Stimulated activated CD4-positive, alpha-beta T cell treated with anti-CD3 and anti-CD28 coated beads, Interleukin-4, amount 100 ng/mL, for 1 hour (primary cell): ENCODE results near the gene ARHGDIB.

Source experiments
- DNase-seq: peaks from one replicate; pipeline ENCODE4 v3.0.0-alpha.2; 2020

The ARHGDIB gene

DNA sequence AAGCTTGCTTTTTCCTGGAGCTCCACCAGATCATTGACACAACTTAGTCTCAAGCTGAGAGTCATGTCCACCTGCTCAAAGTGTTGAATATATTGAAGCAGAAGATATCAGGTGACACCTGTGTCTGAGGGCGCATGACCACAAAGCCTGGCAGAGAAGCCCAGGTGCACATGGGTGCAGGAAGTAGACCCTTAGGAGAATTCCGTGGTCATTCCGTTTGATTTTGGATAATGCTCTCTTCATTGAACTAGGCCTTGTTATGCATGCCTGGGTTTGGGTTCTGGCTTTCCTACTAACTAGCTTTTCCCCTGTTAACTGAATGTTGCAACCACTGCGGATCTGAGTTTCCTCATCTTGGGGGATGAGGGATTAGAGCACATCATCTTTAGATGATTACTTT lies 7.1 kb downstream of the ARHGDIB start:
- no peak for DNase-seq

DNA sequence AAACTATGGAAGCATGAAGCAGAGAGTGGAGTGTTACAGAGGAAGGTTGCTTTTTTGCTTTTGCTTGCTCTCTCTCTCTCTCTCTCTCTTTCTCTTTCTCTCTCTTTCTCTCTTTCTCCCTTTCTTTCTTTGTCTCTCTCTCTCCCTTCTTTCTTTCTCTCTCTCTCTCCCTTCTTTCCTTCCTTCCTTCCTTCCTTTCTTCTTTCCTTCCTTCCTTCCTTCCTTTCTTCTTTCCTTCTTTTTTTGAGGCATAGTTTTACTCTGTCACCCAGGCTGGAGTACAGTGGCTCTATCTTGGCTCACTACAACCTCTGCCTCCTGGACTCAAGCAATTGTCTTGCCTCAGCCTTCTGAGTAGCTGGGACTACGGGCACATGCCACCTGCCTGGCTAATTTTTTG lies 7.6 kb downstream of the ARHGDIB start:
- DNase-seq, result no peak

GRCh38 chr12:14952299-14952921 lies 9.0 kb downstream of the ARHGDIB start:
- no peak for DNase-seq

DNA sequence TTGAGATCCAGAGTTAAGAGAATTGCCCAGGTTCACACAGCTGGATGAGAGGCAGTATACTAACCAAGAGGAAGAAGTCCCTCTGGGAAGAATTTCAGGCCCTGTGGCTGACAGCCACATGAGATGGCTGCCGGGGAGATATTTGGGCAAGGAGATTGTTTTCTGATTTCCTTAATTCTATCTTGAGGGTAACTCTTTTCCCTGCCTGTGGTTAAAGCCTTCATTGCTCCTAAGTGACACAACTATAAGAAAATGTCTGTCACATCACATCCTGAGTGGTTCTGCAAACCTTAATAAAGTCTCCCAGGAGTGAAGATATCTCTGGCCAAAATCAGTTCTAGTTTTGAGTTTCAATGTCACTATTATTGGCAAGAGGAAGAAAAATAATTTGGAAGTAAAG lies 9.6 kb downstream of the ARHGDIB start:
- DNase-seq, result no peak

DNA sequence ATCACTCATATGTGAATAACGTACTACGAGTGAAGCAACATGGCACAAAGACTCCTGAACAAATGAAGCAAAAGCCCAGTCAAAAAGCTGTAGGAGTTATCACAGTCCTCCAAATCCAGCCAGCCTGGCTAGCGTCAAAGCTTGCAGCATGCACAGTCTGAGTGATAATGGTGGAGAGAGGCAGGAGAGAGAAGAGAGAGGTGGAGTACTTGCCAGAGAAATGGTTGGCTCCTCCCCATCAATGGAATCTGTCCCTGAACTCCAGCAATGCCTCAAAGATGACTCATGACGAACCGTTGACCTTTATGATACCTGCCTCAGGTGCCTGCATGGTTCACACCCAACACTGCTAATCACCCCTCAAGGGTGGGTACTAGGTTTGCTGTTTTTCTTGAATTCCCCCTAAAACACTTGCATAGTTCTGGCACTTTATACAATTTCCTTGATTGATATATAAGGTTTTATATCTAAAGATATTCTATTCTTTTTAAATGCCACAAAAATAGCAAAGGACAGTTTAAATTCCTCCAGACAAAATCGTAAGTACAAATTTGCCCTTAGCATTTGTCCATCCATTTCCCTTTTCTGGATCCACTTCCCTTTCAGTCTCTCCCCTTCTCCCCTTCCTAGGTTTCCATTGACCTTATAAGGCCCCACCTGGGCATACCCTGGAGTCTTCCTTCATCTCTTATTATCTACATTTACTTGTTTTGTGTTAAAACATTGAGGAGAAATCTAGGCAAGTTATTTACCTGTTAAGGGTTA lies 10.2 kb downstream of the ARHGDIB start:
- no peak for DNase-seq

DNA sequence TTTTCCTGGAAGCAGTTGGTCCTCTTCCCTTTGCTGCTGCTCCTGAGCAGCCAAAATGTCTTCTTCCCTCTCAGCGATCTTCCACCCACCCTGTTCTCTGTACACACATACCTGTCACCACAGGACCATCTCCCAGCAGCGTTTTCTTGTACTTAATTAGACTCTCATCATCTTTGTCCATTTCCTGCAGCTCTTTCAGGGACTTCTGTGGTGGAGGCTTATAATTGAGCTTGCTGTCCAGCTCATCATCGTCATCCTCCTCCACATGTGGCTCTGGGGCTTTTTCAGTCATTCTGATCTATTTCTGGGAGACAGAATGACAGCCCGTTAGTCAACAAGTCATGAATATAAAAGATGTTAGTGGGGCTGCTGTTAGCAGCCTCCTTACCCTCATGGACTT lies 11.0 kb downstream of the ARHGDIB start:
- no peak for DNase-seq

DNA sequence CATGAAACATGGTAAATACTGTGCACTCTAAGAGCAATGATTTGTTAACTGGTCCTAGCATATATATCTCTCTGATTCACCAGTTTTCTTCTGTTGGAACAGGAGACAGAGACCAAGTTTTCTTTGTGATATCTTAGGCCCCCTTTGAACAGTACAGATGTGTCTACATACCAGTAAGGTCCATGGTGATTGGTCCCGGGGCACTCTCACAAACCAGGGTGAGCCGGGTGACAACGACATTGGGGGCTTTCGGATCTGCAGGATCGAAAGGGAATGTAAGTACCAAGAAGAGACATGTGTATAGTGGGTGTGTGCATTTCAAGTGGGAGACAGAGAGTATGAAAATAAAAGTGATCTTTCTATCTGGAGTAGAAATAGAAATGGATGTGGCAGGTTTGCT lies 11.8 kb downstream of the ARHGDIB start:
- no peak for DNase-seq

- no peak for DNase-seq
These were observed 12.7 kb downstream of the ARHGDIB start for GRCh38 chr12:14948672-14949071.

- DNase-seq, result no peak
These were observed 14.5 kb downstream of the ARHGDIB start for GRCh38 chr12:14946861-14947260.

DNA sequence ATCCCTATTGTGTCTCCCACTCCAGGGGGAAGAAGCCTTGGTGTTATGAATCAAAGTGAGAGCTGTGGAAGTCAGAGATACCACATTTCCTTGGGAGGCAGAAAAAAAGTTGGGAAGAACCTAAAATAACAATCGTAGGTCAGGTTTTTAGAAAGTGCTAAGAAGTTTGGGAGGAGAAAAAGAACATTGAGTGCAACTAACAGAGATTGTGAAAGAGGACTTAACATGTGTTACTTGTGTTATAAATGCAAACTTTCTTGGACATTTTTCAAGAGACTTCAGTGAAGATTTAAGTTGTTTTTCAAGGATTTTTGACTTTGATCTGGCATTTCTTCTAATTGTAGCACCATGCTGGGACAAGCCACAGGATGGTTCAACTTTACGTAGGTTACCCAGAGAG lies 15.2 kb downstream of the ARHGDIB start:
- DNase-seq, result no peak

GRCh38 chr12:14942196-14942931 lies 19.0 kb downstream of the ARHGDIB start:
- no peak for DNase-seq

GRCh38 chr12:14941369-14941768 lies 20.0 kb downstream of the ARHGDIB start:
- DNase-seq, result no peak

DNA sequence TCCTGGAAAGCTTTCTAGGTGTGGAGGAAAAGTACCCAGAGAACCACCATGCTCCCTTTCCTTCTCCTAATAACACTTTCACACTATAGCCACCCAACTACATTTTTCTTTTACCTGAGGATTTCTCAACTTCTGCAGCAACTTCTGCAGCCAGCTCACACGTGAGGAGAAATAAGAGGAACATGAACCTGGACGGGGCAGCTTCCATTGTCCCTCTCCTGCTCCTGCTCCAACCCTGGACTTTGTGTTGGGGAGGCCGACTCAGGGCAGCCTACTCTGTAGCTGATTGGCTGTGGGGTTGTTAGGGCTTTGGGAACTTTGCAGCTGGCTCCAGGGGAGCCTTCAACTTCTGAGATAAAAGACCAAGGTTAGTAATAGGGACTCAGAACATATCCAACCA lies 23.1 kb downstream of the ARHGDIB start, which contains the start of gene ERP27:
TSS of gene ERP27 (minus strand) at position 237 of the 400 bp plus-strand sequence. CDS start at position 208, 29 bp downstream.
- no peak for DNase-seq

- DNase-seq, result peak; percentile 26
These were observed 23.7 kb downstream of the ARHGDIB start for GRCh38 chr12:14937689-14938088.

DNA sequence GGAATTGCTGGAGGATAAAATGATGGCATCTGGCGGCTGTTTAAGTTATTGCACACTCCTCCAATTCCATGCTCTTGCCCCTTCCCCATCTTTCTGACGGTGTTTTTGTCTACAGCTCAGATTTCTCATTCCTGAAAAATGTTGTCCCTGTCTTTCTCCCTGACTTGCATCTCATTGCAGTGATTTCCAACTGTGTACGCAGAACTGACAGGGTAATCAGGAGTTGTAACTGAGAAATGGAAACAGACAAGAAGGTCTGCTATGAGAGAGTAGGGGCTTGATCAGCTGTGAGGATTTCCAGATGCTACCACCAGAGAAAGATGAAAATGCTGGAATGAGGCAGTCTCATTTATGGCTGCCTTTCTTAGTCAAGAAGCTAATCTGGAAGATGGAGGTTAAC lies 24.4 kb downstream of the ARHGDIB start:
- no peak for DNase-seq

DNA sequence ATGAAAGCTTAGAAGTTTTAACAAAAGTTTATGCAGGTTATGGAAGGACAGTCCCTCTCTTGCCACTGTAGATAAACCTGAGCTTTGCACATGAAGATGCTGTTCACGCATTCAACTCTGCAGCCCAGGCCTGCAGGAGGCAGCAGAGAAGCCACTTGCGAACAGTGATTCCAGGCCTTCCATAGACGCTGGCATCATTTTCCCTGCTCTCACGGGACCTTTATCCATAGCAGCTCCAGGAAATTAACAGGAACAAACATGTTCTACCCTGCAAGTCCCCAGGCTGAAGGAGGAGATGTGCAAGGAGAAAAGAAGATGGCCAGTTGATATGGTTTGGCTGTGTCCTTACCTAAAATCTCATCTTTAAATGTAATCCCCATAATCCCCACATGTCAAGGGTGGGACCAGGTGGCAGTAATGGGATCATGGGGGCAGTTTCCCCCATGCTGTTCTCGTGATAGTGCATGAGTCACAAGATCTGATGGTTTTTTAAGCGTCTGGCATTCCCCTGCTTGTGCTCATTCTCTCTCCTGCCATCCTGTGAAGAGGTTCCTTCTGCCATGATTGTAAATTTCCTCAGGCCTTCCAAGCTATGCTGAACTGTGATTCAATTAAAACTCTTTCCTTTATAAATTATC lies 25.1 kb downstream of the ARHGDIB start:
- DNase-seq, result no peak

DNA sequence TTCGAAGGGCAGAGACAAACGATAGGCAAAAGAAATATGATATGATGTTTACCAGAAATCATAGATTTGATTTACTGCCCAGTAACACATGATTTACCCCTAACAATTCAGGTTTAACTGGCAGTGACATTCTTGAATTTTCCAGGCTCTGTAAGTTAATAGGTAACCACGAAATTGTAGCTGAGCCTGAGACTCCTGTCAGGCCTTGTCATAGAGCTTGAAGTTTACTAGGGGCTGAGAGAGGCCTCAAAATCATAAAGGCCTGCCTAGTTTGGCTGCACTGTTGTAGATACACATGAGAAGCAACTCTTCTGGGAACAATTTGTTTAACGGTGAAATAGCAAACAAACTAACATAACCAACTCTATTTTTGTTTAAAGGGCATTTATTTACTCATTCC lies 26.4 kb downstream of the ARHGDIB start:
- DNase-seq, result no peak

GRCh38 chr12:14934511-14934910 lies 26.9 kb downstream of the ARHGDIB start:
- no peak for DNase-seq

- no peak for DNase-seq
These were observed 29.4 kb downstream of the ARHGDIB start for GRCh38 chr12:14931791-14932560.

- DNase-seq, result no peak
These were observed 30.0 kb downstream of the ARHGDIB start for GRCh38 chr12:14931359-14931758.

- no peak for DNase-seq
These were observed 31.1 kb downstream of the ARHGDIB start for GRCh38 chr12:14930299-14930698.

- DNase-seq, result no peak
These were observed 32.5 kb downstream of the ARHGDIB start for GRCh38 chr12:14928931-14929330.

- no peak for DNase-seq
These were observed 34.1 kb downstream of the ARHGDIB start for GRCh38 chr12:14927267-14927666.
